GM20431 (cell line): ENCODE data around the gene PER2.

Source experiments
- in situ Hi-C: fragments of 300-500 bp; cut with MseI, MboI; formaldehyde crosslinking; loops from one replicate; pipeline ENCODE4 v1.15.0; 2020; ENCODE audit warnings: low sequenced_read_pairs; ENCODE audit not compliant: unreplicated experiment

Gene PER2

GRCh38 chr2:238254095-238254723 is 34.2 kb downstream of the PER2 start:
- in situ Hi-C loops = no loop called here

DNA sequence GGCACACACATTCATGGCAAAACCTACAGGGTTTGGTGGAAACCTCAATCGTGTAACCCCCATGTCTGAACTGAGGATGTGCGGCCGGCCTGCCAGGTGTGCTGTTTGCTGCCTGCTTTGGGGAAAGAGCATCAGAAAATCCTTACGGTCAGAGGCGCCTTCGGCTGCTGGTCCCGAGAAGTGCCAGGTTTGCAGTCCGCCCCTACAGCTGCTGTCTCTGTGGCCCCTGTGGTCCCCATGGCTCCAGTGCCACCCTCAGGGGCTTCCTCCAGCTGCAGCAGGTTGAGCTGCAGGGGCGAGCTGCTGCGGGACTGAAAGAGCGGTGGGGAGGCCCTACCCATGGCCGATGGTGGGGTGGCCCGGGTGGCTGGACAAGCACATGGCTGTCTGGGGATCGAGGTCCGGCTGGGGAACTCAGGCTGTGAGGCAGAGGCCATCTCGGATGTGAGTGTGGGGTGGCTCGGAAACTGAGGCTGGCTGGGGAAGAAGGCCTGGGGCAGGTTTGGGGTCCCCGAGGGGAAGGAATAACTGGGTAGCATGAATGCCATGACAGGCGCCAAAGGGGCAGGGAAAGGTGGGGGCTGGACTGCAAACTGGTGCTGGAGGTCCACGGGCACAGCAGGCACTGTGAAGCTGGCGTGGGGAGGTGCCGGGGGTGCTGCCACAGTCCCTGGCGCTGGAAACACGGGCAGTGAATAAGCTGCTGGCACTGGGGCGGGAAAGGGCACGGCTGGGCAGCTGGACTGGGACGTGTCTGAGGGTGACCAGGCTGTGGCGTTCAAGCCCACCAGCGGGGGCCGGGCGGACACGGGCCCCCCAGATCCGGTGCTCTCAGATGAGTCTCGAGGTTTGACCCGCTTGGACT is 35.4 kb downstream of the PER2 start:
- in situ Hi-C loops = no loop called here

GRCh38 chr2:238251986-238252385 is 36.4 kb downstream of the PER2 start:
- in situ Hi-C loops = no loop called here

GRCh38 chr2:238251331-238251730 is 37.1 kb downstream of the PER2 start:
- in situ Hi-C loops = no loop called here

DNA sequence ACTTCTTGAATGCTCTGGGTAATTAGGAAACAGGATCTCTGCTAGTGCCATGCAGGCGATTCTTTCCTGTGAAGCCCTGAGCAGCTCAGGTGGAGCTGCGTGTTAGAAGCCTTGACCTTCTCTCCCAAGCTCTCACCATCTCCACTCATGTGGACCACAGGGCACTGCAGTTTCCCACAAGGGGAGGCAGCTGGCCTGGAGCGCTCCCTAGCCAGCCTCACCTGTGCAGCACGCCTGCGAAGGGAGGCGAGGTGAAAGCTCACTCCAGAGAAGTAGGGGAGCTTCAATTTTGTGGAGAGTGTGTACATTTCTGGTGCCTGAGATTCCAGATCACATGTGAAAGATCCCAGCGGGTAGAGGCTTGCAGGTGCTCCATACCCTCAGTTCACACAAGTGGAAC is 37.5 kb downstream of the PER2 start:
- in situ Hi-C loops = no loop called here

GRCh38 chr2:238247841-238248453 is 40.5 kb downstream of the PER2 start:
- in situ Hi-C loops = no loop called here

DNA sequence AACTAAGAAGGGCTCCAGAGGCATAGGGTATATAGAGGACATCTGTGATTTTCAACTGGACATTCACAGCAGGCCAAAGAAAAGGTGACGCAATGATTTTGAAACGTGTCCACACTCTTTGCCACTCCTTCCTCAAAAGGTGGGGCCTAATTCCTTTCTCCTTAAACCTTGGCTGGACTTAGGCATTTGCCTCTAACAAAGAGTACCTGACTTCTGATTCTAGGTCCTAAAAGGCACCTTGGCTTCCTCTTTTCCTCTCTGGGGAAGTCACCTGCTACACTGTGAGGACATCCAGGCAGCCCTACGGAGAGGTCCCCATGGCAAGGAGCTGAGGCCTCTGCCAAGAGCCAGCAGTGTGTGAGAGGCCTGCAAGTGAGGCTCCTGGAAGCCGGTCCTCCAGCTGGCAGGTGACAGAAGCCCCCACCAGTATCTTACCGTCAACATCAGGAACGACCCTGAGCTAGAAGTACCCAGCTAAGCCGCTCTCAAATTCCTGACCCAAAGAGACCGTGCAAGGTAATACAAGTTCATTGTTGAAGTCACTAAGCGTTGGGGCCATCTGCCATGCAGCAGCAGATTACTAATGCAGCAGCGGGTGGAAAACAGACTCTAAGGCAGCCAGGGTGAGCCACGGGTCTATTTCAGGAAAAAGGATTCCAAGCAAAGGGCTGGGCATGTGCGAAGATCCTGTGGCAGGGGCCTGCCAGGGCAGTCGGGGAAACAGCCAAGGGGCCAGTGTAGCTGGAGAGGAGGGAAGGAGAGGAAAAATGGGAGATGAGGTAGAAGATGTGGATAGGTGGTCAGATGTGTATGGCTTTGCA is 41.2 kb downstream of the PER2 start:
- in situ Hi-C loops = no loop called here

GRCh38 chr2:238244151-238244550 is 44.3 kb downstream of the PER2 start:
- in situ Hi-C loops = no loop called here

DNA sequence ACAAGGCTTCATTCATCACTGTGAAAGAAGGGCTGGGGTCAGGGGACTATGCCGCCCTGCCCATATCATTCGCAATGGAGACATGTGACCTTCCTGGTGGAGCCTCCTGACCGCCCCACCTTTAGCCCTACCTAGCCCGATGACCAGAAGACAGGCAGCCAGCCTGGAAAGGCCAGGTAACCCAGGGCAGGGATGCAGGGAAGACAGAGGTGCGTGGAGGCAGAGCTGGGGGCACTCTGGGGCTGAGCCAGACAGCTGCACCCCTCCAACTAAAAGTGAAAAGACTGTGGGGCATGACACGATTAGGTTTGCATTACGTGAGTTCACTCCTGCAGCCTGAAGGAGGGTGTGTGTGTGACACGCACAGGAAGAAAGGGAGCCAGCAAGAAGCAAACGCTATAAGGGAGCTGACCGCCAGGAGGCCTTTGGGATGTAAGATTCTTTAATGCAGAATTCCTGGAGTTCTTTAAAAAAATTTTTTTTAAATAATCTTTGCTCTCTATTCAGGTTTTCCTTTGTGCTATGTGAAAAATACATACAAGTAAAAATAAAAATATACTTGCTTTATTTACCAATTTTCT is 44.8 kb downstream of the PER2 start:
- in situ Hi-C loops = no loop called here

GRCh38 chr2:238242731-238243495 is 45.5 kb downstream of the PER2 start:
- in situ Hi-C loops = no loop called here

DNA sequence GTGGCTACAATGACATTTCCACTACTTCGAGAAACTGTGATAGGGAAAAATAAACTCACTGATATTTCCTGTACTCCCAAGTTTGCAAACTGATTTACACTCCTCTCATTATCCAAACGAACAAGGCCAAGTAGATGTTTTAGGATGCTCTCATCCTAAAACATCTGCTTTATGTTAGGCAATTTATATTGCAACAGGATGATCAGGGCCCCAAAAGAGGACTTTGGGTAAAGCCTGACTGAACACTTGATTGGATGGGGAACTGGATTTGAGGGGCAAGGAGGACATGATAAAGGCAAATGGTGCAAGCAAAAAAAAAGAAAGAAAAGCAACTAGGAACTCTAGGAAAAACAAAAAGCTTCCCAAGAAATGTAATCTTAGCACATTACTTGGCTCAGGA is 46.4 kb downstream of the PER2 start:
- in situ Hi-C loops = no loop called here

DNA sequence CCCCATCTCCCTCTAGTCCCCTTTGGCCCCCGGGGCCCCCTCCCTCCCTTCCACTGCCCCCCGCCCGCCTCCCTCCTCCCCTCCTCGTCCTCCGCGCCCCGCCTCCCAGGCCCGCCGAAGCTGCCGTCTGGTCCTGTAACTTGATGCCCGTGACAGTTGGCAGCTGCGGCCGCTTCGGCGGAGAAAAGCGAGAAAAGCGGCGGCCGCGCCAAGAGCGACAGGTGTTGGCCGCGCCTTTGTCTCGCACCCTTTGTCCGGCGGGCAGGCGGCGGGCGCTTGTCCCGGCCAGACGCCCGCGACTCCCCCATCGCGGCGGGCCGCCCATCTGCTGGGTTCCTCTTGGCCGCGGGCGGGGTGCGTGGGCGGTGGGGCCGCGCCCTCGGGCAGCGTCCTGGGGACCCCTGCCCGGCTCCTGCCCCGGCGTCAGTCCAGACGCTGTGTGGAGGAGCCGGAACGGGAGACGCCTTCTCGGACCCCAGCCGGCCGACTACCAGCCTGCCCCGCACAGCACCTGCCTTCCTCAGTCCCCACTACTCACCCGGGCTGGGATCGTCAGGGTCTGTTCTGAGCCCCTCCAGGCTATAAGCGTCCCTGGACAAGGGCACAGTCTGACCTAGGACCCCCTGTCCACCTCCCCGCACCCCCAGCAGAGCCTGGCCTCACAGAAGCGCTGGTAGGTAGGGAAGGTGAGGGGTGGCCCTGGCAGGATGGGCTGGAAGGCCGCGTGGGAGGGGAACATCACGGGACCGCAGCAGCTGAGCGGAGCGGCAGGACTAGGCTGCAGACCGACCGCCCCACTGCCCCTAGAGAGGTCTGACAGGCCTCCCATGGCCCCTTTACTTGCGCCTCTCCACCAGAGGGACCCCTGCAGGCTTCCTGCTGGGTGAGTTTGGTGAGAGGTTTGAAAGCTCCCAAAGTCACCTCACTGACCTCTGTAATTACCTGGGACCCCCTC is 47.4 kb downstream of the PER2 start:
- in situ Hi-C loops = no loop called here

DNA sequence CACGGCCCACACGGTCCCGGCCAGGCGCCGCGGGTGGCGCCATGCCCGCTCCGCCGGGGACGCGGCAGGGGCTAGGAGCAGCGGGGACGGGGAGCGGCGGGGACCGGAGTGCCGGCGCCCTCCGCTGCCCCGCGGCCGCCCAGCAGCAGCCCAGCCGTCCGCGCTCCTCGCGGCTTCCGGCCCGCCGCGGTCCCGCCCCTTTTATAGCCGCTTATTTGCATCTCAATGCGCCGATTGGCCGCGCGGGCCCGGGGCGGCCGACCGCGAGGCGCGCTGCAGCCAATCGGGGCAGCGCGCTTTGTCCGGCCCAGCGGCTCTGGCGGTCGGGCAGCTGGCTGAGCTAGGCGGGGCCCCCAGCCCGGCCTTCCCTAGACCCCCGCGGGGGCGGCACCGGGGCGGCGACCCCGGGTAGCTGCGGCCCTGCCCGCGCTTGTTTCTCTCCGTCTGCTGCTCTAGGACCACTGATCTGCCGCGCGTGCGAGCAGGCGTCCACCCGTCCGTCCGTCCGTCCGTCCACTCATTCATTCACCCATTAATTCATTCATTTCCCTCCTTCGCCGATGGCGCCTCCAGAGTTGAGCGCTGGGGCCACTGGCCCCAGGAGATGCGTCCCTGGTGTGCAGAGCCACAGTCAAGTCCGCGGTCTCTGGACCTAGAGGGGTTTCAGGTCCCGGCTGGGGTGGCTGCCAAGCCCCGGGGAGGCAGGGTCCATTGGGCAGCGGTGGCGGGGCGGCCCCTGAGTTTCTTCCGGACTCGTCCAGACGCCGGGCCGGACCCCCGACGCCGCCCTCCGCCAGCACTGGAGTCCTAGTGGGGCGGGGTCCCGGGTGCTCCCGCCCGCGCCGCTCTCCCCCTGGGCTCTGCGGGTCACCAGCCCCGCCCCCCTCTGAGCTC is 48.3 kb downstream of the PER2 start, which contains the start of gene HES6:
Gene HES6 (minus strand): TSS at position 176 of the 894 bp plus-strand sequence. CDS start 133 bp downstream, at position 43.
- in situ Hi-C loops = no loop called here

- in situ Hi-C loops = no loop called here
Observed at GRCh38 chr2:238239543-238239862, 48.9 kb downstream of the PER2 start.

DNA sequence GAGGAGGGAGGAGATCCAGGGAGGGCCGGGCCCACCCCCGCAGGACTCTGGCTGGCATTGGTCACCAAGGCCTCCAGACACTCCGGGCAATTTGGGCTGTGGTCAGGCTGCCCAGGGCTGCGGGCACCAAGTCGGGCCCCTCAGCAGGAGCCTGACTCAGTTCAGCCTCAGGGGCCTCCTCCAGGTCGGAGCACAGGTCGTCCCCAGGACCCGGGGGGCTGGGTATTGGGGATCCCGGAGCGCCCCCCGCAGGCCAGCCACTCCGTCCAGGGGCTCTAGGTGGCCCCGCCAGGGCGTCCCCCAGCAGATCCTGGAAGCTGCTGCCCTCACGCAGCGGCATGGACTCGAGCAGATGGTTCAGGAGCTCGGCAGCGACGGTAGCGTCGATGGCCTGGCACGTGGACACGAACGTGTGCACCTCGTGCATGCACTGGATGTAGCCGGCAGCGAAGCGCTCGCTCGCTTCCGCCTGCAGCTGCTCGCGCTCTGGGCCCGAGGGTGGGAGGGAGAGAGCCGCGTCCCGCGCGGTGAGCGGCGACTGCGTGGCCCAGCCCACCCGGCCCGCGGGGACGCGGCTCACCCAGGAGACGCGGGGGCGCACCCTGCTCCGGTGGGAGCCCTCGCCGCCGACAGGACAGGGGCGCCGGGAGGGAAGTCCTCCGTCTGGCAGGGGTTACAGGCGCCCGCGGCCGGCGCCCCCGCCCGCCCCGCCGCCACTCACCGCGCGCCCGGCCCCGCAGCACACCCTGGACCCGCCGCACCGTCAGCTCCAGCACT is 49.5 kb downstream of the PER2 start:
- in situ Hi-C loops = no loop called here

GRCh38 chr2:238238311-238238765 is 50.1 kb downstream of the PER2 start:
- in situ Hi-C loops = no loop called here
